NCI-H1105 treated with DMSO at 0.1 percent for 48 hours (cell line): ENCODE results near the gene GNPAT.
A peak's percentile ranks its signal among the peaks of the same experiment; 100 is the strongest.
"Not testable (repeated sequence)": the region's sequence is repeated elsewhere in the genome, so short reads cannot be mapped to it uniquely, and the experiment has no call there.

Experiments used
- DNase-seq: peaks from one replicate; lab custom pipeline; 2025; lab: John Stamatoyannopoulos, UW

The GNPAT gene

DNA sequence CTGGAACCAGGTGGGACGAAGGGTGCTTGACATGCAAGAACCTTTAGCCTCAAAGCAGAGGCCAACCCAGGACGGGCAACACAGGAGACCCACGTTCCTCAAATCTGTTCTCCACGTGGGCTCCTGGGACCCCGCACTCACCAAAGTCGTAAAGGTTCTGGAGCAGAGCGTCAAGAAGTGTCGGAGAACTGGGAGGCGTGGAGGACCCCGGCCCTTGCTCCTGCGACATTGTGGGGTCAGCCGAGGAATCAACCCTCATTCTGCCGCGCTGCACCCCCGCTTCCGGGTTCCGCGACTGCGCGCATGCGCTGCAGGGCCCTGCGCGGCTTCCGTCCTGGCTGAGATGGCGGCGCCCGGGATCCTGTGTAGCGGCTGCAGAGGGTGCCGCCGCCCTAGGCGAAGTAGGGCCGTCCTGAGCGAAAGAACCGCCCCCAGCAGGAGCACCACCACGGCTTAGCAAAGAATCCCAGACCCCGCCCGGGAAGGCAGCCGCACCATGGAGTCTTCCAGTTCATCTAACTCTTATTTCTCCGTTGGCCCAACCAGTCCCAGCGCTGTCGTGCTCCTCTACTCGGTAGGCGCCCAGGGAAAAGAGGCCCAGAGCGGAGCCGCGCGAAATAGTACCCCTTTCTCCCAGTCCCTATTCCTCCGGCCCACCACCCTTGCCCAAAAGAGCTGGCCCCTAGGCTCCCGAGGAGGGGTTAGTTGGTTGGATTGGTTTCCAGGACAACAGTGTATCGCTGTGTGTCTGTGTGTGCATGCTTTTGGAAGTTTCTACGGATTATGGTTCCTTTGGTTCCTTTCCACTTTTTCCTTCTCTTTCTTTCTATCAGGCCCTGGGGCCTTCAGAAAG is at the start of gene GNPAT:
GNPAT (plus strand) TSS at position 330 of the 853 bp plus-strand sequence; CDS start at position 497, 167 bp downstream.
- DNase-seq = peak; percentile 46

DNA sequence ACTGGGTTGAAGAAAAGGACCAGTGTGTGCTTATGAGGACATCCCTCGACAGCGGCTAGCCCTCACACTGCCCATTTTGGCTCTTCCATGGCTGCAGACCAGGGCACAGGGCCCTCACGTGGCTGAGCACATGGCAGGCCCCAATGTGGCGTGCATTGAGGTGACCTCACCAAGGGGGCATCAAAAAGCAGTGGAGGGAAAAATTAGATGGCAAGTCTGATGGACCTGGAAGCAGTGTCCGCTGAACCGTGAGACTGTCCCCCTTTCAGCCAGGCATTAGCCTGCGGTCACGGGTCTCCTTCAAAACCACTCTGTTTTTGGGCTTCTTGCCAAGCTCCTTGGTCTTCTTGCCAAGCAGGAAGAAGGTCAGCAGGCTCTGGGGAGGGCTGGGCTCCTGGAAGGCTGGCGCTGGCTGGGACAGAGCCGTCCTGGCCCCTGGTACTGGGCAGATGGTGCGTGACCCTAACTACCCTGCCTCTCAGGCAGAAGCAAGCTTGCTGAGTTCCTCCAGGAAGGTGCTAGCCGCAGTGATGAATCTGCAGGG is 48.3 kb upstream of the GNPAT start:
- peak; percentile 30 for DNase-seq

DNA sequence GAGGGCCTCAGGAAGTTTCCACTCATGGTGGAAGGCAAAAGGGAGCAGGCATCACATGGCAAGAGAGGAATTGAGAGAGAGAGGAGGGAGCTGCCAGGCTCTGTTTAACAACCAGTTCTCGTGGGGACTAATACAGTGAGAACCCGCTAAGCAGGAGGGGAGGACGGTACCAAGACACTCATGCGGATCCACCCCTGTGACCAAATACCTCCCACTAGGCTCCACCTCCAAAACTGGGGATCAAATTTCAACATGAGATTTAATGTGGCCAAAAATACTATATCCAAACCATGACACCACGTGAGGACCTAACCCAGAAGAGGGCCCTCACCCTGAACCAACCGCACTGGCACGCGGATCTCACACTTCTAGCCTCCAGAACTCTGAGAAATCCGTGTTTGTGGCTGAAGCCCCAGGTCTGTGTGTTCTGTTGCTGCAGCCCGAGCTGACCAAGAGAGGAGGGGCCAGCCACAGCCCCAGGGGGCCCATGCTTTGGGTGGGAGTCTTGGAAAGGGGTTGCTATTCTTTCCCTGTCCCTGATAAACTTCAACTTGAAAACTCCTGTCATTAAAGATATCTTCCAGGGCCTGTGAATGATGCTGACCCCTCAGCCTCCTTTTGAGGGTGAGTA is 47.2 kb upstream of the GNPAT start:
- no peak for DNase-seq

DNA sequence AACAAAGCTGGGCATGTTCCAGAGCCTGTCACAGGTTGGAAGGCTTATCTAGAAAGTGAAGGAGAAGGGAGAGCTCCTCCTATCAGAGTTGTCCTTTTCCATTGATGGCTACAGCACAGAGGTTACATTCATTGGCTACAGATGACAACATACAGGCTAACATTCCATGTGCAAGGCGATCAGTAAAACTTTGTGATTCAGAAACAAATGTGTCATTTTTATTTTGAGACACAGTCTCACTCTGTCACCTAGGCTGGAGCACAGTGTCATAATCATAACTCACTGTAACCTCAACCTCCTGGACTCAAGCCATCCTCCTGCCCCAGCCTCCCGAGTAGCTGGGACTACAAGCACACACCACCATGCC is 46.6 kb upstream of the GNPAT start:
- DNase-seq = no peak

DNA sequence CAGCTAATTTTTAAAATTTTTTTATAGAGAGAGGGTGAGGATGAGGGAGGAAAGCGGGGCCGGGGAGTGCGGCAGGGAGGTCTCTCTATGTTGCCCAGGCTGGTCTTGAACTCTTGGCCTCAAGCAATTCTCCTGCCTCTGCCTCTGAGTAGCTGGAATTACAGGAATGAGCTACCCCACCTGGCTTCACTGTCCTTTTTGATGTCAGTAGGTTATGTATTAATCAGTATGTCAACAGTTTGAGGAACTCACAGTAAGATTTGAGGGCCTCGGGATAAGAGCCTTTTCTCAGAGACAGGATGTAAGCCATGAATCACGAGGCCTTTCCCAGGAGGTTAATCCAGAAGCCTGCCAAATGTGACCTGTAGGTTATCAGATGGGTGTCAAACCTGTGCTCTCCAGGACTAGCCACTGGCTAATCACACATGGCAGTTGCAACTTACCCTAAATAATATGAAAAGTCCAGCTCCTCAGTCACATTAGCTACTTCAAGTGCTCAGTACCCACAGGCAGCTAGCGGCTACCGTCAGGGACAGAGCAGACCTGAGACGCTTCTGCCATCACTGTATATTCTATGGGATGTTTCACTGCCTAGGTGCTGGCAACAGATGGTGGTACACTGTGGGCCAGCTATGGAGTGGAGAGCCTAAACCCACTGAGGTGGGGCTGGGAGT is 46.0 kb upstream of the GNPAT start:
- no peak for DNase-seq

DNA sequence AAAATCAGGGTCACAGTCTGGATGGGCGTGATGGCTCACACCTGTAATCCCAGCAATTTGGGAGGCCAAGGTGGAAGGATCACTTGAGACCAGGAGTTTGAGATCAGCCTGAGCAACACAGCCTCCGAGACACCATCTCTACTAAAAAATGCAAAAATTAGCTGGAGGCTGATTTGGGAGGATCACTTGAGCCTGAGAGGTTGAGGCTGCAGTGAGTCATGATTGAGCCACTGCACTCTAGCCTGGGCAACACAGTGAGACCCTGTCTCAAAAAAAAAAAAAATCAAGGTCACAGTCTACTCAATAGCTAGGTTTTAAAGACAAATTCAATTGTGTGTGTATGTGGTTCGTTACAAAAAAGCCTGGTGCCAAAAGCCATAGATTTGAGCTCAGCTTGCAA is 44.7 kb upstream of the GNPAT start:
- DNase-seq = no peak

DNA sequence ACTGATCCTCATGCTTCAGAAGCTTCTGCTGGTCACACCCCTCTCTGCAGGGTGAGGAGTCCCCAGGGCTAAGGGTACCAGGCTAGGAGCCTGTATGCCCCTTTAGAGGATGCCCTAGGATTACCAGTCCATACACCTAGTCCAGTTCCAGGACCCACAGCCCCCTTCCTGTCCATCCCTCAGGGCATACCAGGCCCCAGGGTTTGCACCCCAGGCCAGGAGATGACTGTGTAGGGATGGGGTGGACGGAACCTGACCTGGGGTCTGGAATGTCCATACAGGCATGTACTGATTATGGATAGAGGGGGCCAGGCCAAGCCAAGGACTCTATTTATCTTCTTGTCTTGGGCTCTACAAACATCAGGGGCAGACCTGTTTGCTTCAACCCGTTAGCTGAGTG is 44.3 kb upstream of the GNPAT start:
- DNase-seq = no peak

DNA sequence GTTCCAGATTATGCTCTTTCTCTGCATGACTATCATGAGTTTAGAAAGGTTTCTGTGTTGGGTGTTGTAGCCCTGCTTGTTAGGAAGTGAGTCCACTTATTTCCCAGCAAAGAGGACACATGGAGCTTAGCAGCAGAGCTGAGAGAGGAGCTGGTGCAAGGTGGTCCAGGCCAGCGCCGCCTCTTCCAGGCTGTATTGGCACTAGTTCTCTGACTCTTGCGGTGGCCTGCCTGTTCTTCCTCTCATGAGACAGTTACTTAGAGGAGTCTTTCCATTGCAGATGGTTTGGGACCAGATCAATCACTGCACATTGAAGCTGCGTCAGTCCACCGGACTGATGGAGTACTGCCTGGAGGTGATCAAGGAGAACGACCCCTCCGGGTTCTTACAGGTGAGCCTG is 41.1 kb upstream of the GNPAT start:
- no peak for DNase-seq

DNA sequence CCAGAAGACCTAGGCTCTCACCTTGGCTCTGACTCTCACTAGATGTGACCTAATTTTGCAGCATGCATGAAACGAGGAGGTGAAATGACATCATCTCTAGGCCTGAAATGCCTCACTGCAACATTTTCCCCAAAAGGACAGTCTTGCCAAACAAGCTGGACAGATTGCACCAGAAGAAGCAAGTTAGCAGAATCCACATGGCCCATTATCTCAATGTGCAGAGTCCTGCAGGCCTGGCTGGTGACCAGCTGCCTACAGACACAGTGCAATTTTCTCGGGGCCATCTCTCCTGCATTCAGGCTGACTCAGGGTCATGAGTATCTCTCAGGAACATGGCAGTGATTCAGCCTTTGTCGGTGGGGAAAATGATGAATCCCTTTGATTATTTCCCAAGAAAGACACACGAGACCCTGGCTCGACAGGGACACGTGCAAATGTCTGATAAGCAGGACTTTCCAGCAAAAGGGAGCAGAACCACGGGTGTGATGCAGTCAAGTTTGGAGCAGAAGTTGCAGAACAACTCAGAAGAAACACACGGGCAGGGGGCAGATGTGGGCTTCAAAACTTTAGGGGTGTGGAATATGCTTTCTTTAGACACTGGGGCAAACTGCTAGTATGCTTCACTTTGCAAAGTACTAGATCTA is 40.5 kb upstream of the GNPAT start:
- no peak for DNase-seq

DNA sequence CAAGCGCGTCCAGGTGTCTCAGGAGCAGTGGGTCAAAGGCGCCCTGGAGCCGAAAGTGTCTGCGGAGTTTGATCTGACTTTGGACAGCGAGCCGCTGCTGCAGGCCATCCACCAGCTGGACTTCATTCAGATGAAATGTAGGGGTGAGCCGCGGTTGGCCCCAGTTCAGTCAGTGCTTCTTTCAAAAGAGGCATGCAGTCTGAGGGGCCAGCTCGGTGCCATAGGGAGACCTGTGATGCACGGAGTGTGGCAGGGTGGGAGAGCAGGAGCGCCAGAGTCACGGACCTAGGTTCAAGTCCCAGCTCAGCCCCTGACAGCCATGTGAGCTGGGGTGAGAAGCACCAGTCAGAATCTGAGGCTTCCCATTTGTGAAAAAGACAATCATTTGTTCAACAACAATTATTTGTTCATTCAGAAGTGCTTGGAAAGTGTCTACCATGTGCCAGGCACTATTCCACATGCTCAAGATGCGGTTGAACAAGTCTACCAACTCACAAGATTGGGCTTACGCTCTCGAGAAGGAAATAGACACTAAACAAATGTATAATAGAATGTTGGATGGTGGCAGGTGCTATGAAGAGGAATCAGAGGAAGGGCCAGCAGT is 39.5 kb upstream of the GNPAT start:
- no peak for DNase-seq

DNA sequence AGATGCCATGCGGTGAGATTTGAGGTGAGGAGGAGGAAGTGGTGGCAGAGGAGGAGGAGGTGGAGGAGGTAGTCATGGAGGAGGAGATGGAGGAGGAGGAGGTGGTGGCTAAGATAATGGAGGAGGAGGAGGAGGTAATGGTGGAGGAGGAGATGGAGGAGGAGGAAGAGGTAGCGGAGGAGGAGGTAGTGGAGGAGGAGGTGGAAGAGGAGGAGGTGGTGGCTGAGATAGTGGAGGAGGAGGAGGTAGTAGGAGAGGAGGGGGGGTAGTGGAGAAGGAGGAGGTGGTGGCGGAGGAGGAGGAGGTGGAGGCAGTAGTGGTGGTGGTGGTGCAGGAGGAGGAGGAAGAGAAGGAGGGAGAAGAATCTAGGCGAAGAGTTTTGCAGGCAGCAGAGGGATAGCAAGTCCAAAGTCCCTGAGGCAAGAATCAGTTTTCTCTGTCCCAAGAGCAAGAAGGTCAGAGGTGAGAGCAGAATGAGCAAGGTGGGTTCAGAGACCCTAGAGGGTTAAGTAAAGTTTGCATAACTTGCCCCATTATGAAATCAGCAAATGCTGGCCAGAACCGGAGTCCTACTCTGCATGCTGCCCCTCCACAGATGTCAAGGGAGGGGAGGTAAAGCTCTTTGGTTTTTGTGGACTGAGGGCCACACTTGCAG is 38.9 kb upstream of the GNPAT start:
- DNase-seq = no peak

DNA sequence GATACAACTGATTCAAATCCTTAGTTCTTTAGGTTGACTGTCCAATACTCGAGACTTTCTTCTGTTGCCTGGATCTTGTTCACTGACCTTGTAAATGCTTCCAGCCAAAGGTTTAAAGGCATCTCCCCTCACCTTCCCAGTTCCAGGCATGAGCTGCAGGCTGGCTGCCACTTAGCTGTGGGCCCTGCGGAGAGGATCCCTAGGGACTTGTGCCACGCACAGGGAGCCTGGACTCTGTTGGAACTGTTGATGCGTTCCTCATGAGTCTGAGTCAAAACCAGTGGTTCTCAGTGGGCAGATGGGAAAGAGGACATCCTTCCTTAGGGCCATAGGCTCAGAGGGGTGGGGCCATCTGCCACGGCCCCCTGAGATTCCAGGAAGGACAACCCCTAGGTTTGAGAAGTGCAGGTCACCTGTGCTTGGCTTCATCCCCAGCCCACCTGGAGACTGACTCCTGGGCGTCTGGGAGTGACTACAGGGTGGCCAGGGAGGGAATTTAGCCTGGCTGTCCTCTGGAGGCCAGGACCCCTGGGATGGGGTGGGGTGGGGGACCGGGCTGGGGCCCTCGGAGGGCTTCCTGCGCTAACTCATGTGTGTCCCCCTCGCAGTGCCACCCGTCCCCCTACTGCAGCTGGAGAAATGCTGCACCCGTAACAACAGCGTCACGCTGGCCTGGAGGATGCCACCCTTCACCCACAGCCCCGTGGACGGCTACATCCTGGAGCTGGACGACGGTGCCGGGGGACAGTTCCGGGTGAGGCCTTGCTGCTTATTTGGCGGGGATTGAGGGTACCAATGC is 37.6 kb upstream of the GNPAT start:
- no peak for DNase-seq

DNA sequence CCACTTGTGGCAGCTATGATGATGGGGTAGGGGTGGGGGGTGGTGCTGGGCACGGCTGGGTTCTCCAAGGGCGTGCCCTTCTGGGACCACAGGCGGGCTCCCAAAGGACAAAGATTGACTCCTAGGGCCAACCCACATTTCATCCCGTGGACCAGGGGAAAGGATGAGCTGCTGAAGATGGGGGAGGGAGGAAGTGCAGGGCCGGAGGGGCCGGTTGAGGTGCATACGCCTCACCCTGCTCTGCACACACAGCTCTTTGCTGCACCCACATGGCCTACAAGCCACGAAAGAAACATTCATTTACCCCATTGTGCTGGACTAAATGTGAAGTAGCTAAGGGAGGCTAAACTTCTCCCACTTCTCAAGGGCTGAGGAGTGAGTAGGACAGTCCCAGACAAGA is 34.2 kb upstream of the GNPAT start:
- no peak for DNase-seq

DNA sequence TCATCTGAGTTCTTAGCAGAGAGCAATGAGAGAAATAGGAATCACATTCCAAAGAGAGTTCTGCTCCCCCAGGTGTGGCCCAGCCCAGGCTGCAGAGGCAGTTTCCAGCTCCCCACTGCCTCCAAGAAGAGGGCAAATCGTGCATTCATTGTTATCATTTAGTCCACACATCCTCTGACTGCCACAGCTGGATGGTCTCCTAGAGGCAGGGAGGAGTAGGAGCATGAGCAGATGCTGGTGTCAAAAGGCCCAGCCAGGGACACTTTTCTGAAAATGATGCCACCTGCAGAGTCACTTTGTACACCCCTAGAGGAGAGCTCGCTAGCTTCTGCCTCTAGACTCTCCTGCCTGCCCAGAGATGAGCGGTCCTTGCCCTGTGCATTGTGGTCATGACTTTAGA is 33.6 kb upstream of the GNPAT start:
- DNase-seq = no peak

DNA sequence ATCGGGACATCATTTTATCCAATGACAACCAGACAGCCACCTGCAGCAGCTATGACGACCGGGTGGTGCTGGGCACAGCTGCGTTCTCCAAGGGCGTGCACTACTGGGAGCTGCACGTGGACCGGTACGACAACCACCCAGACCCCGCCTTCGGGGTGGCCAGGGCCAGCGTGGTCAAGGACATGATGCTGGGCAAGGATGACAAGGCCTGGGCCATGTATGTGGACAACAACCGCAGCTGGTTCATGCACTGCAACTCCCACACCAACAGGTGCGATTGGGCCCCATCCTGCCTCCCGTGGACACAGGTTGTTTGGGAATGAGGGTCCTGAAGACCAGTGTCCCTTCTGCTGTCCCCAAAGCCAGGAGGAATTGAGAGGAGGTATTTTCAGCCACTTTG is 32.0 kb upstream of the GNPAT start:
- DNase-seq = no peak

DNA sequence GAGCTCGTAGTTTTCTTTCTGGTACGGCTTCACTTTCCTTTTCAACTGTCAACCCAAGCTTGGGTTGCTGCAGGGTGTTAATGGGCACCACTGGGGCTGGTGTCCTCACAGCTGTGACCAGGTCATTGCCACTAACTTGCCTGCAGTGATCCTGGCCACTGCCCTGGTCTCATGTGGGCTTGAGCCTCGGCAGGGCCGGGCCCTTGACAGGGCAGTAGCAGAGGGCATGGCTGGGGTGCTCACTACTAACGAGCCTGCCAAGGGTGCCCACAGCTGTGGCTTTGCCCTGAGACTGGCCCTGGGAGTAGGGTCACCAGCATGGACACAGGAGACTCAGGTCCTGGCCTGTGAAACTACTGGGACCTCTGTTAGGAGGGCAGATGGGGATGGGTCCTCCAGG is 31.5 kb upstream of the GNPAT start:
- no peak for DNase-seq

DNA sequence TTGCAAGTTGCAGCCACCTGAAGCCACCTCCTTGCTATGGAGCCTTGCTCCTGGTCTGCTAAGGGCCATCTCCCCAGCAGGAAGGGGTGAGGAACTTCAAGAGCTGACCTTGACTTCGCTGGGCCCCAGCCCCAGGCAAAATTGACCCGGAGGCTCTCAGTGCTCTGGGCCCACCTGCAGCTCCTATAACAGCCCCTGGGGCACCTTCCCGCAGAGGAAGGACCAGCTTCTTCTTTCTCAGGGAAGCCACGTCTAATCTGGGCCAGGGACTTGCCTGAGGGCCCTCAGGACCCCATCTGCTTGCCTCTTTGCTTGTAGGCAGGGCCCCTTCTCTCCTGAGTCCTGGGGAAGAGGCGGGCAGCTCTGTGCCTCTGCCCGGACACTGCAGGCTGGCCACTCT is 30.9 kb upstream of the GNPAT start:
- no peak for DNase-seq

DNA sequence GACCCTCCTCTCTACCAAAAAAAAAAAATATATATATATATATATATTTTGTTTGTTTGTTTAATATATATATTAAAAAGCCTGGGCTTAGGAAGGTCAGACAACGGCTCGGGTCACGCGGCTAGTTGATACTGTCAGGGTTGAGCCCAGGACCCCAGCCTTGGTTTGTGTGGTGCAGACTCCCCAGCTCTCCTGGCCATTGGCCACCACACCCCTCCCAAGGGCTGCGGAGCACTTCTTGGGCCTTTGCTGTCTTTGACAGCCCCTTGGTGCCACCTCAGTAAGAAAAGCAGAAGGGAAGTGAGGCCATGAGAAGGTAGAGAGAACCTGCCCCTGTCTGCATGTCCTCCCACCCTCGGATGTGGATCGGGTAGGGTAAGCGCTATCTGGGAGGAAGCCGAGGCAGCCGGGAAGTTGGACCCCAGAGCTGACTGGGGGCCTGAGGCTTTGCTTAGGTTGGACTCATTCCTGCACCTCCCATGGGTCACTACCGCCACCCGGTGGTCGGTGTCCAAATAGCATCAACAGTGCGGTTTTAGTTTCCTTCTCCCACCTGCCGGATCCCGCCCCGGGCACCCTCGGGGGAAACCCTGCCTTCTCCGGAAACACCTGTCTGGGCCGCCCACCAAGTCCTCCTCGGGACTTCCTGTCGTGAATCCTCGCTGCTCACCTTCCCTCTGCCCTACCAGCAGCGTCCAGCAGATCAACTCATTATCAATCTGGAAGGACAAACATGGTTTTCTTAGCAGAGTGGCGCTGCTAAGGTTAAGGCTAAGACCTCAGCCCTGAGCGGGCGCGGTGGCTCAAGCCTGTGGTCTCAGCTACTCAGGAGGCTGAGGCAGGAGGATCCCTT is 29.8 kb upstream of the GNPAT start:
- peak; percentile 63 for DNase-seq

DNA sequence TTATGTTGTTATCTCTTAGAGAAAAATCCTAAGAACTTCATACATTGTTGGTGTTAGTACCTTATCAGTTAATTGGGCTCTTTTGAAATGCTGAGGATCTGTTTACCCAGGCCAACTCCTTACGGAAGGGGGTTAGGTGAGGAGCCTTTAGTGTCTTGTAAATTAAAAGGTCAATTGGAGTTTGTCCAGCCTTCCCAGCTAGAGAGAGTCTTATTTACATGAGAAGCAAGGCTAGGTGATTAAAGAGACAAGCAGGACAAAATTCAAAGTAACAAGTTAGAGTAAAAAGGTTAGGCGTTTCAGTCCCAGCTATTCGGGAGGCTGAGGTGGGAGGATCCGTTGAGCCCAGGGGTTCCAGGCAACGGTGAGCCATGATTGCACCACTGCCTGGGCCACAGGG is 28.7 kb upstream of the GNPAT start:
- not testable (repeated sequence) for DNase-seq
